HepG2 (cell line): ENCODE data around the gene NAA35. TPM values are rescaled to one million over a fixed set of nuclear protein-coding genes. Genes with fewer than 3 reads are reported as not detected.

ENCODE experiments used
- ATAC-seq: fragments of 200-7000 bp; cut with Tn5 transposase; 3 replicates; pipeline ENCODE4 v1.9.1; 2020; ENCODE audit warnings: mild to moderate bottlenecking, moderate library complexity
- BruUV-seq: library from RNA; stranded (reverse); fragments of 400-500 nt; replicated peaks from 2 replicates; lab custom pipeline; 2021; lab: Mats Ljungman, UMichigan
- CTCF ChIA-PET: fragments of 300-600 bp; formaldehyde crosslinking; extraction: SDS; loops from one replicate; lab custom pipeline; 2021; ENCODE audit warnings: low total read pairs, inconsistent platforms, low intra/inter-chr PET ratio; lab: Yijun Ruan, JAX
- POLR2A ChIA-PET: fragments of 350-600 bp; sonication (Branson Sonifier 250); formaldehyde crosslinking; loops from one replicate; lab custom pipeline; 2020; ENCODE audit warnings: antibody characterized with exemption, inconsistent platforms; lab: Yijun Ruan, JAX
- DNase-seq: peaks from one replicate; pipeline ENCODE4 v3.0.0-alpha.2; 2015; ENCODE audit warnings: low spot score
- FAIRE-seq: peaks from 3 replicates; lab custom pipeline; 2011; peaks lifted over from hg19 to GRCh38; lab: Jason Lieb, UNC
- H2AFZ ChIP-seq: one replicate; pipeline ENCODE4 v1.6.1; 2011; ENCODE audit warnings: low read length, inconsistent platforms
- H3K27ac ChIP-seq: fragments of 300-600 bp; 3 replicates; pipeline ENCODE4 v1.8.0; 2011; ENCODE audit warnings: mixed run types, mild to moderate bottlenecking, mixed read lengths, low read length, inconsistent platforms; ENCODE audit not compliant: insufficient read depth; ENCODE audit errors: extremely low read length
- H3K27me3 ChIP-seq, 2 experiments: fragments of 200-600 bp in 1 of 2; 2 replicates in 1 of 2; 3 replicates in 1 of 2; pipeline versions ENCODE4 v1.6.0 to v1.8.0; 2011; ENCODE audit warnings: low read length in 2 of 2, mild to moderate bottlenecking in 2 of 2, moderate library complexity in 2 of 2, inconsistent platforms in 1 of 2; ENCODE audit not compliant: insufficient read depth in 2 of 2, control insufficient read depth in 1 of 2
- H3K36me3 ChIP-seq, 2 experiments: fragments of 200-600 bp in 1 of 2; replicated peaks in 1 of 2; 2 replicates in 1 of 2; 3 replicates in 1 of 2; pipeline versions ENCODE4 v1.5.1 to v1.8.0; 2011; ENCODE audit warnings: low read length in 2 of 2, inconsistent platforms in 1 of 2; ENCODE audit not compliant: insufficient read depth in 2 of 2, control insufficient read depth in 1 of 2
- H3K4me1 ChIP-seq: 2 replicates; pipeline ENCODE4 v1.5.1; 2012; ENCODE audit warnings: low read length, inconsistent platforms; ENCODE audit not compliant: insufficient read depth
- H3K4me2 ChIP-seq: 2 replicates; pipeline ENCODE4 v1.6.0; 2011; ENCODE audit warnings: low read depth, low read length, inconsistent platforms
- H3K4me3 ChIP-seq, 3 experiments: fragments of 200-600 bp in 1 of 3; sonication (generic), shearing (Covaris generic) in 1 of 3; replicated peaks in 1 of 3; 2 replicates each; pipeline ENCODE4 v1.5.1; 2011 to 2016; ENCODE audit warnings: low read length in 3 of 3, inconsistent platforms in 2 of 3, low read depth in 2 of 3, mild to moderate bottlenecking in 2 of 3, control low read depth in 1 of 3, mixed read lengths in 1 of 3; ENCODE audit not compliant: insufficient read depth in 1 of 3
- H3K79me2 ChIP-seq: one replicate; pipeline ENCODE4 v1.6.1; 2011; ENCODE audit warnings: low read length, inconsistent platforms; ENCODE audit not compliant: insufficient read depth
- H3K9ac ChIP-seq: 2 replicates; pipeline ENCODE4 v1.6.0; 2011; ENCODE audit warnings: mild to moderate bottlenecking, low read depth, low read length, inconsistent platforms; ENCODE audit not compliant: insufficient read depth
- H3K9me3 ChIP-seq: 2 replicates; pipeline ENCODE4 v1.5.1; 2012; ENCODE audit warnings: mild to moderate bottlenecking, low read length
- H4K20me1 ChIP-seq: 2 replicates; pipeline ENCODE4 v1.6.0; 2011; ENCODE audit warnings: inconsistent platforms, mild to moderate bottlenecking, low read length, moderate library complexity; ENCODE audit not compliant: insufficient read depth
- ARID5B ChIP-seq: IDR thresholded peaks from 2 replicates; pipeline ENCODE4 v1.4.0; 2020; ENCODE audit warnings: mild to moderate bottlenecking, missing genetic modification reagents
- DNMT3B ChIP-seq: conservative IDR thresholded peaks from 2 replicates; pipeline ENCODE4 v1.6.1; 2016; ENCODE audit warnings: missing biosample characterization, control low read depth
- GABPA ChIP-seq, 2 experiments: IDR thresholded peaks; 2 replicates each; pipeline ENCODE4 v1.6.1; 2011 to 2016; ENCODE audit warnings: low read depth in 2 of 2, low read length in 1 of 2, missing biosample characterization in 1 of 2, missing genetic modification characterization in 1 of 2
- KDM6A ChIP-seq: IDR thresholded peaks from 2 replicates; pipeline ENCODE4 v1.6.1; 2016; ENCODE audit warnings: low read depth
- PLRG1 ChIP-seq: fragments of 450-650 bp; conservative IDR thresholded peaks from 2 replicates; pipeline ENCODE4 v1.6.1; 2016
- SALL1 ChIP-seq: sonication (generic); formaldehyde crosslinking; IDR thresholded peaks from 2 replicates; pipeline ENCODE4 v1.8.0; 2022; ENCODE audit warnings: mild to moderate bottlenecking, missing genetic modification reagents
- SNAPC5 ChIP-seq: sonication (generic); formaldehyde crosslinking; IDR thresholded peaks from 2 replicates; pipeline ENCODE4 v1.8.1; 2023; ENCODE audit warnings: mild to moderate bottlenecking, missing genetic modification reagents, borderline replicate concordance
- TAF1 ChIP-seq: sonication (generic); formaldehyde crosslinking; IDR thresholded peaks from 2 replicates; pipeline ENCODE4 v1.4.0; 2020; ENCODE audit warnings: missing genetic modification reagents
- ZHX1 ChIP-seq: sonication (generic); formaldehyde crosslinking; IDR thresholded peaks from 2 replicates; pipeline ENCODE4 v1.8.1; 2022; ENCODE audit warnings: low read depth, mild to moderate bottlenecking, missing genetic modification reagents
- ZNF230 ChIP-seq: sonication (generic); formaldehyde crosslinking; IDR thresholded peaks from 2 replicates; pipeline ENCODE4 v1.4.0; 2020; ENCODE audit warnings: mild to moderate bottlenecking, missing genetic modification reagents
- ZNF326 ChIP-seq: sonication (generic); formaldehyde crosslinking; IDR thresholded peaks from 2 replicates; pipeline ENCODE4 v1.4.0; 2020; ENCODE audit warnings: missing genetic modification reagents, borderline replicate concordance
- ZNF350 ChIP-seq: sonication (generic); formaldehyde crosslinking; IDR thresholded peaks from 2 replicates; pipeline ENCODE4 v1.4.0; 2020; ENCODE audit warnings: mild to moderate bottlenecking, low read depth, missing genetic modification reagents, borderline replicate concordance
- ZNF720 ChIP-seq: sonication (generic); formaldehyde crosslinking; IDR thresholded peaks from 2 replicates; pipeline ENCODE4 v1.4.0; 2020; ENCODE audit warnings: missing genetic modification reagents
- ZNF792 ChIP-seq: IDR thresholded peaks from 2 replicates; pipeline ENCODE4 v1.6.1; 2016
- ZSCAN20 ChIP-seq: sonication (generic); formaldehyde crosslinking; IDR thresholded peaks from 2 replicates; pipeline ENCODE4 v1.4.0; 2020; ENCODE audit warnings: missing genetic modification reagents, mild to moderate bottlenecking, borderline replicate concordance
- ZSCAN5A ChIP-seq: sonication (generic); formaldehyde crosslinking; IDR thresholded peaks from 2 replicates; pipeline ENCODE4 v1.8.0; 2022; ENCODE audit warnings: mild to moderate bottlenecking, missing genetic modification reagents, borderline replicate concordance
- WGBS: methylation state at CpG from one replicate; pipeline ENCODE4 v1.1.6; 2017; ENCODE audit warnings: low lambda C conversion rate; 5-methylcytosine and 5-hydroxymethylcytosine counted together
- in situ Hi-C: cut with HindIII; loops from 2 replicates; pipeline ENCODE4 v1.10.0; 2017; ENCODE audit warnings: low pct_unique_long_range_greater_than_20kb; ENCODE audit not compliant: extremely low pct_ligation_motif_present
- intact Hi-C: fragments of 100-400 bp; cut with micrococcal nuclease; formaldehyde crosslinking; loops from one replicate; pipeline ENCODE4 v1.10.0; 2022; ENCODE audit not compliant: unreplicated experiment
- polyA plus RNA-seq, 8 experiments: library from polyadenylated mRNA; depleted of rRNA in 3 of 8; stranded (reverse) in 7 of 8; unstranded in 1 of 8; fragments of >200 nt; fragmentation: Illumina TruSeq in 4 of 8; extraction: Trizol in 4 of 8; gene quantifications; 2 replicates each; pipeline versions ENCODE4 v1.2.1 to v1.2.3, GENCODE V29; 2011 to 2016; ENCODE audit warnings: low read depth in 4 of 8, missing spikeins in 1 of 8, mixed read lengths in 1 of 8; ENCODE audit not compliant: insufficient read depth in 1 of 8
- total RNA-seq, 5 experiments: library from RNA; depleted of rRNA; stranded (reverse); fragments of >200 nt; fragmentation: Illumina TruSeq; extraction: Trizol; gene quantifications; 2 replicates each; pipeline ENCODE4 v1.2.3, GENCODE V29; 2016; ENCODE audit warnings: low read depth in 1 of 5

NAA35 gene
- total and polyA plus RNA-seq, 2 of the 13 experiments (the other 11 are each of a cell fraction or from before 2014, with no cell fraction given) = 21.6 to 28.9 TPM

- TF ChIP-seq ZHX1 (CRISPR knock-in tag) (no peak), ZSCAN20 (CRISPR knock-in tag) (no peak)
Measured at GRCh38 chr9:85900504-85901201, 40.3 kb upstream of the NAA35 start (continued).

GRCh38 chr9:85904975-85905374, 36.0 kb upstream of the NAA35 start:
- H2AFZ ChIP-seq = no peak overlapping the region
- in situ Hi-C loops = no loop called here
- no peak overlapping the region for H3K4me3 ChIP-seq
- ATAC-seq (no peak), FAIRE-seq (no peak), DNase-seq (no peak)
- BruUV-seq = no TSS peak
- WGBS = 29% methylated on average over 2 of the region's 2 CpGs
- H3K36me3 ChIP-seq = no peaks in the 10 kb centered on the region
- no peak overlapping the region for H3K9ac ChIP-seq
- H3K27me3 ChIP-seq = no peaks in the 10 kb centered on the region
- H3K4me2 ChIP-seq = no peak overlapping the region
- ChIA-PET POLR2A (no interaction called here), CTCF (no interaction called here)
- no peaks in the 10 kb centered on the region for H3K4me1 ChIP-seq
- no peaks in the 10 kb centered on the region for H4K20me1 ChIP-seq
- H3K9me3 ChIP-seq = no peaks in the 10 kb centered on the region
- H3K79me2 ChIP-seq = no peaks in the 10 kb centered on the region
- H3K27ac ChIP-seq = no peak overlapping the region
- intact Hi-C loops = no loop called here
- TF ChIP-seq GABPA (IDR thresholded peaks at IDR 0.05; ENCODE audit: low read depth, low read length) (no peak), GABPA (CRISPR knock-in tag; IDR thresholded peaks at IDR 0.05; ENCODE audit: low read depth) (no peak), ZSCAN5A (CRISPR knock-in tag) (no peak), SNAPC5 (CRISPR knock-in tag) (no peak), ZNF326 (CRISPR knock-in tag) (no peak), ARID5B (CRISPR knock-in tag) (no peak), ZNF720 (CRISPR knock-in tag) (no peak), KDM6A (no peak), ZNF230 (no peak), SALL1 (CRISPR knock-in tag) (no peak), ZNF350 (CRISPR knock-in tag) (no peak), TAF1 (CRISPR knock-in tag) (no peak), PLRG1 (no peak), DNMT3B (CRISPR knock-in tag) (no peak), ZNF792 (no peak)
